Measurements from ENCODE around the gene CARTPT. TPM values are rescaled to one million over a fixed set of nuclear protein-coding genes. Genes with fewer than 3 reads are reported as not detected.

Gene CARTPT
- total RNA-seq, 2 donors from 2014 or later = not detected

DNA sequence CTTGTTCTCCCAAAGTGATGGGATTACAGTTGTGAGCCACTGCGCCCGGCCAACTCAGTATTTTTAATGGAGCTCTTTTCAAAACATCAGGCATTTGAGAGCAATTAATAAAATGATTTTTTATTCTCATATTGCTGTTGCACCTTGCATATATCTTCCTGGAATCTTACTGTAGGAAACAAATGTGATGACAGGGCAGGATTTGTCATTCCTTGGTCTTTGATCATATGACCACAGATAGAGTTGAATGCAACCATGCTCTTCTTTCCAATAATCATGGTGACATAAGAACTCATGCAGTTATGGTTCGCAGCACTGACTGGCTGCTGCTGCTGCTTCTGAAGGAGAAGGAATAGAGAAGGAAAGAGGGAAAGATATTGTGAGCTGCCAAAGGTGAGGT lies 28.1 kb downstream of the CARTPT start:
- no peaks in the 10 kb centered on the region for H3K4me1 ChIP-seq
- H3K36me3 ChIP-seq = no peaks in the 10 kb centered on the region
- no peaks in the 10 kb centered on the region for H3K27me3 ChIP-seq
- H3K27ac ChIP-seq = no peak overlapping the region
- H3K9me3 ChIP-seq = no peaks in the 10 kb centered on the region
- TF ChIP-seq CTCF (IDR thresholded peaks at IDR 0.05) = no peak
- no peak for DNase-seq (ENCODE audit: low spot score)
- no peak overlapping the region for H3K4me3 ChIP-seq

GRCh38 chr5:71748360-71748759 lies 29.3 kb downstream of the CARTPT start:
- no peak for DNase-seq (ENCODE audit: low spot score)
- H3K27ac ChIP-seq = no peak overlapping the region
- no peaks in the 10 kb centered on the region for H3K4me1 ChIP-seq
- H3K4me3 ChIP-seq = no peak overlapping the region
- no peak for TF ChIP-seq CTCF (IDR thresholded peaks at IDR 0.05)
- no peaks in the 10 kb centered on the region for H3K27me3 ChIP-seq
- H3K36me3 ChIP-seq = no peaks in the 10 kb centered on the region
- H3K9me3 ChIP-seq = no peaks in the 10 kb centered on the region

DNA sequence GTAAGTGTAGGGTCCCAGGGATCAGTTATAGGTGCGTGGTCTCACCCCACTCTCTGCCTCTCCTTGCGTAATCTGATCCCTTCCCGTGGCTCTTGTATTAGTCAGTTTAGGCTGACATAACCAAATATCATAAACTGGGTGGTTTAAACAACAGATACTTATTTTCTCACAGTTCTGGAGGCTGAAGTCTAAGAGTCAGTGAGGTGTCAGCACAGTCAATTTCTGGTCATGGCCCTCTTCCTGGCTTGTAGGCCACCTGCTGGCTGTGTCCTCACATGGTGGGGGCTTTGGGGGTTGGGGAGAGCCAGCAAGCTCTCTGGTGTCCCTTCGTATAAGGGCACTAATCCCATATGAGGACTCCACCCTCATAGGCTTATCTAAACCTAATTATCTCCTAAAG lies 32.3 kb downstream of the CARTPT start:
- H3K27me3 ChIP-seq = no peaks in the 10 kb centered on the region
- H3K36me3 ChIP-seq = no peaks in the 10 kb centered on the region
- H3K4me1 ChIP-seq = no peaks in the 10 kb centered on the region
- H3K4me3 ChIP-seq = no peak overlapping the region
- no peak overlapping the region for H3K27ac ChIP-seq
- no peak for TF ChIP-seq CTCF (IDR thresholded peaks at IDR 0.05)
- DNase-seq (ENCODE audit: low spot score) = no peak
- no peaks in the 10 kb centered on the region for H3K9me3 ChIP-seq

GRCh38 chr5:71752441-71753190 lies 33.5 kb downstream of the CARTPT start:
- TF ChIP-seq CTCF (IDR thresholded peaks at IDR 0.05) = no peak
- H3K4me3 ChIP-seq = no peak overlapping the region
- H3K27ac ChIP-seq = no peak overlapping the region
- H3K36me3 ChIP-seq = no peaks in the 10 kb centered on the region
- no peaks in the 10 kb centered on the region for H3K27me3 ChIP-seq
- peaks cover 0 to 3% of the 10 kb centered on the region in 2 donors for H3K4me1 ChIP-seq
- no peak for DNase-seq (ENCODE audit: low spot score)
- H3K9me3 ChIP-seq = no peaks in the 10 kb centered on the region

DNA sequence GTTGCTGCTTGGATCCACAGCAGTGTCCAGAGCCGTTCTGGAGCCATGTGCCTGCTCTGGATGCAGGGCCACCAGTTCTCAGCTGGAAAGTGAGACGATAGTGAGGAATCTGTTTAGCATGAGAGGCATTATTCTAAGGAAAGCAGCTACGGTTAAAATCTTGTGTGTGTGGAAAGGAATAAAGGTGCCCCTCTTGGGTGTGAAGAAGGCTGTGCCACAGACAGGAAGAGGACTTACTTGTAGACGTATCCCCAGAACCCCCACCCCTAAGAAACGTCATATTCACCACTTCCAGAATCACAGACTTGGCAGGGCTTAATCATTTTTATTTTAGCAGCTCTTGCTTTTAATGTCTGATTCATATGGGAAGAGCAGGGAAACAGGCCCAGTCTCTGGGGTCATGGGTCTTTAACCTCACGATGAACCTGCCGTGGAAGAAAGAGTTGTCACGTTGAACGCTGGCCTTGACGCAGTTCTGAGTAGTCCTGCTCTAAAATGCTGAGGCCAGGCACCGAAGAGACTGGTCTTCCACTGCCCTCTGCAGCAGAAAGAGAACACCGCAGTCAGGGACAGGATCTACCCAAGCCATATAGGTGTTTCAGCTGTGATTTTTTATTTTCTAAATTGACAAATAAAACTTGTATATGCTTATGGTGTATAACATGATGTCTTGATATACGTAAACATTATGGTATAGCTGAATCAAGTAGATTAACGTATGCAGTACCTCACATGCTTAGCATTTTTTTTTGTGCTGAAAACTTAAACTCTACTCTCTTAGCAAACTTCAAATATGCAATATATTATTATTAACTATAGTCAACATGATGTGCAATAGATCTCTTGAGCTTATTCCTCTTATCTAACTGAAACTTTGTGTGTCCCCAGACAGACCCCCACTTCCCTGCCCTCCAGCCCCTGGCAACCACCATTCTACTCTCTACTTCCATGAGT lies 38.8 kb downstream of the CARTPT start:
- H3K4me1 ChIP-seq = peaks cover 0 to 5% of the 10 kb centered on the region in 2 donors
- peak overlapping the region; percentile 3 to 27 for H3K4me3 ChIP-seq
- H3K27me3 ChIP-seq = no peaks in the 10 kb centered on the region
- no peak for DNase-seq (ENCODE audit: low spot score)
- H3K27ac ChIP-seq = no peak overlapping the region
- TF ChIP-seq CTCF (IDR thresholded peaks at IDR 0.05) = peak; percentile 44 to 78
- no peaks in the 10 kb centered on the region for H3K9me3 ChIP-seq
- no peaks in the 10 kb centered on the region for H3K36me3 ChIP-seq
